ENCODE results near the gene BRPF3. TPM values are rescaled to one million over a fixed set of nuclear protein-coding genes. Genes with fewer than 3 reads are reported as not detected.

BRPF3 gene
- total RNA-seq, 2 donors from 2014 or later = 33.2 to 72.1 TPM

DNA sequence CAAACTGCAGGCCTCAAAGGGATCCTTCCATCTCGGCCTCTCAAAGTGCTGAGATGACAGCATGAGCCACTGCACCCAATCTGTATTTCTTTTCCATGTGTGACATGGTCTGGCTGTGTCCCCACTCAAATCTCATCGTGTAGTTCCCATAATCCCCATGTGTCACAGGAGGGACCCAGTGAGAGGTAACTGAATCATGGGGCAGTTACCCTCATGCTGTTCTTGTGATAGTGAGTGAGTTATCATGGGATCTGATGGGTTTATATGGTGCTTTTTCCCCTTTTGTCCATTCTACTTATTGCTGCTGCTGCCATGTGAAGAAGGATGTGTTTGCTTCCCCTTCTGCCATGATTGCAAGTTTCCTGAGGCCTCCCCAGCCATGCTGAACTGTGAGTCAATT, 10.3 kb upstream of the BRPF3 start:
- H3K36me3 ChIP-seq = no peaks in the 10 kb centered on the region
- no peaks in the 10 kb centered on the region for H3K27me3 ChIP-seq (replicated peaks; ENCODE audit: insufficient read depth)
- no peaks in the 10 kb centered on the region for H3K4me1 ChIP-seq (replicated peaks)
- intact Hi-C loops (cut with DNase I) = no loop called here
- no peak overlapping the region for H3K27ac ChIP-seq
- no peak overlapping the region for H3K4me3 ChIP-seq
- TF ChIP-seq POLR2AphosphoS5 (IDR thresholded peaks at IDR 0.05) (no peak), POLR2A (IDR thresholded peaks at IDR 0.05) (no peak)
- TF ChIP-seq, protein P1, sequence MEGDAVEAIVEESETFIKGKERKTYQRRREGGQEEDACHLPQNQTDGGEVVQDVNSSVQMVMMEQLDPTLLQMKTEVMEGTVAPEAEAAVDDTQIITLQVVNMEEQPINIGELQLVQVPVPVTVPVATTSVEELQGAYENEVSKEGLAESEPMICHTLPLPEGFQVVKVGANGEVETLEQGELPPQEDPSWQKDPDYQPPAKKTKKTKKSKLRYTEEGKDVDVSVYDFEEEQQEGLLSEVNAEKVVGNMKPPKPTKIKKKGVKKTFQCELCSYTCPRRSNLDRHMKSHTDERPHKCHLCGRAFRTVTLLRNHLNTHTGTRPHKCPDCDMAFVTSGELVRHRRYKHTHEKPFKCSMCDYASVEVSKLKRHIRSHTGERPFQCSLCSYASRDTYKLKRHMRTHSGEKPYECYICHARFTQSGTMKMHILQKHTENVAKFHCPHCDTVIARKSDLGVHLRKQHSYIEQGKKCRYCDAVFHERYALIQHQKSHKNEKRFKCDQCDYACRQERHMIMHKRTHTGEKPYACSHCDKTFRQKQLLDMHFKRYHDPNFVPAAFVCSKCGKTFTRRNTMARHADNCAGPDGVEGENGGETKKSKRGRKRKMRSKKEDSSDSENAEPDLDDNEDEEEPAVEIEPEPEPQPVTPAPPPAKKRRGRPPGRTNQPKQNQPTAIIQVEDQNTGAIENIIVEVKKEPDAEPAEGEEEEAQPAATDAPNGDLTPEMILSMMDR (IDR thresholded peaks at IDR 0.05) = no peak
- DNase-seq (ENCODE audit: low spot score) = no peak
- H3K9me3 ChIP-seq = no peaks in the 10 kb centered on the region
- 85% methylated on average over 2 of the region's 2 CpGs for WGBS

DNA sequence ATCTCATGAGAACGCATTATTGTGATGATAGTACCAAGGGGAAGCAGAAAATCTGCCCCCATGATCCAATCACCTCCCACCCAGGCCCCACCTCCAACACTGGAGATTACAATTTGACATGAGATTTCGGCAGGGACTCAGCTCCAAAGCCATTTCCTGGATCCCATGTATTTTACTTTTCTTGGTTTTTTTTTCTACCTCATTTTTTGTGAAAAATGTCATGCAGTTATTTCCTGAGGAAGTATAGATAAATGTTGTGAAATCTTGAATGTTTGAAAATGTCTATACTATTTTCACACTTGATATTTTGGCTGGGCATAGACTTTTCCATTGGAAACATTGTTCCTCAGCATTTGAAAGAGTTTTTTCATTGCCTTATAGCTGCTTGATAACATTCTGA, 9.1 kb upstream of the BRPF3 start:
- Histone ChIP-seq H3K36me3 (no peaks in the 10 kb centered on the region), H3K4me1 (replicated peaks) (no peaks in the 10 kb centered on the region), H3K9me3 (no peaks in the 10 kb centered on the region), H3K27me3 (replicated peaks; ENCODE audit: insufficient read depth) (no peaks in the 10 kb centered on the region), H3K4me3 (no peak overlapping the region), H3K27ac (no peak overlapping the region)
- WGBS = 98% methylated on average over 2 of the region's 2 CpGs
- intact Hi-C loops (cut with DNase I) = no loop called here
- TF ChIP-seq POLR2A (IDR thresholded peaks at IDR 0.05) (no peak), POLR2AphosphoS5 (IDR thresholded peaks at IDR 0.05) (no peak)
- TF ChIP-seq, protein P1 (IDR thresholded peaks at IDR 0.05) = no peak
- DNase-seq (ENCODE audit: low spot score) = no peak

DNA sequence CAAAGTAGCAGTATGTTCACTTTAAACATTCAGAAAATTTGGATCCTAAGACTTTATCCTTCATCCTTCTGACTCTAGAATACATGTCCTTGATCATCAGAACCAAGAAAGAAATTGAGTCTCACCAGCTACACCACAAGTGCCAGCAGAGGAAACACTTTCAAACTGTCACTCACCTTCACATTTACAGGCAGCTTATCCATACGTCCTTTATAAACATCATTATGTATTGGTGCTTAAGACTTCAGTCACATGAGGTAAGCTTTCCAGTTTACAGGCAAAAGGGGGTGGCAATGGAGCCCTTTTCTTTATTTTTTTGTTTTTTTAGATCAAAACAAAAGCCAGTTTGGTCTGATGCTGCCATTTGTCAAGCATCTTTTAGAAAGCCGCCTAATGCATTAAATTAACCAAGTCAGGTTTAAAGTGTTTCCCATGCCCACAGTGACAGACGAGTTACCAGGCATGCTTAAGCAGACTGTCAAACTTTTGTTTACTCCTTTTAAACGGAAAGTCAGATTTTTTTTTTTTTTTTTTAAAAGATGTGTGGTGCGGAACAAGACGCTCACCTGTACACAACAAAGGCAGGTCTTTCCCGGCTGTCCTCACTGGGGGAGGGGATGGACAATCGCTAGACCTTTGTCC, 952 bp upstream of the BRPF3 start:
- H3K36me3 ChIP-seq = no peaks in the 10 kb centered on the region
- H3K4me3 ChIP-seq = peak overlapping the region; percentile 81 to 89
- intact Hi-C loops (cut with DNase I) = loop anchor here (2.0 to 5.0 kb wide), 2 partner anchors 73 to 169 kb away; partner anchors contain the start of gene MAPK14
- DNase-seq (ENCODE audit: low spot score) = no peak
- H3K27ac ChIP-seq = peak overlapping the region; percentile 96 to 99
- H3K9me3 ChIP-seq = no peaks in the 10 kb centered on the region
- peaks cover 6% of the 10 kb centered on the region for H3K4me1 ChIP-seq (replicated peaks)
- TF ChIP-seq POLR2AphosphoS5 (IDR thresholded peaks at IDR 0.05) = peak; percentile 41
- TF ChIP-seq, protein P1 (IDR thresholded peaks at IDR 0.05) = no peak
- TF ChIP-seq POLR2A (IDR thresholded peaks at IDR 0.05) = no peak
- no peaks in the 10 kb centered on the region for H3K27me3 ChIP-seq (replicated peaks; ENCODE audit: insufficient read depth)
- WGBS = 13% methylated on average over 8 of the region's 8 CpGs

DNA sequence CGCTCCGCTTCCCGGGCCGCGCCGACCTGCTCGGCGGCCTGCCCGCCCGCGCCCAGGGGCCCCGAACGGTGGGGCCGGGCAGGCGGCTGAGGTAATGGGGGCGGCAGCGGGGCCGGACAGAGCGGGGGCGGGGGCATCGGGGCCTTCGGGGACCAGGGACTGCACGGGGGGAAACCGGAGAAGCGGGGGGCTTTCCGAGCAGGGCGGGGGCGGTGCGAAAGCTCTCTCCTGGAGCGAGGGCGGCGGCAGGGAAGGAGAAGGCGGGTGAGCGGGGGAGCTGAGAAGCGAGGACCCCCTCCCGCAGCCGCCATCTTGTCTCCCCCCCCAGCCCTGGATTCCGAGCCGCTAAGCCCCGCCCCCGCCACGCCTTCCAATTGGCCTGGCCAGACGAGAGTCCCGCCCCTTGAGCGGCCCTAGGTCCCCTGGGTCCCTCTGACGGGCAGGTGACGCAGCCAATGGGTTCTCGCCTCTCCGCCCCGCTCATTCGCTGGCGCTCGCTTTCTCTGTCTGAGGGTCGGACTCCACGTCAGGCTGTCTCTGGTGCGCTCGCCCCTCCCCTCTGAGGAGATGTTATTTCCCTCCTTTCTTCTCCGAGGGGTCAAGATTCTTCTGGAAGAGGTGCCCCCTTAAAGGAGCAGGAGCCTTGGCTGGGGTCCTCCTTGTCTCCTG, 470 bp downstream of the BRPF3 start:
- H3K27me3 ChIP-seq (replicated peaks; ENCODE audit: insufficient read depth) = no peaks in the 10 kb centered on the region
- intact Hi-C loops (cut with DNase I) = loop anchor here (2.0 to 5.0 kb wide), 2 partner anchors 75 to 170 kb away; partner anchors contain the start of gene MAPK14
- H3K4me3 ChIP-seq = peak overlapping the region; percentile 81 to 89
- no peaks in the 10 kb centered on the region for H3K9me3 ChIP-seq
- peaks cover 0 to 5% of the 10 kb centered on the region in 2 donors for H3K36me3 ChIP-seq
- H3K27ac ChIP-seq = peak overlapping the region; percentile 96 to 99
- peaks cover 6% of the 10 kb centered on the region for H3K4me1 ChIP-seq (replicated peaks)
- TF ChIP-seq, protein P1 (IDR thresholded peaks at IDR 0.05) = no peak
- TF ChIP-seq POLR2A (IDR thresholded peaks at IDR 0.05) (peak; percentile 61), POLR2AphosphoS5 (IDR thresholded peaks at IDR 0.05) (peak; percentile 70)
- DNase-seq (ENCODE audit: low spot score) = peak; percentile 98
- 0% methylated on average over 34 of the region's 58 CpGs for WGBS
